GM04503 (cell line): ENCODE data around the gene ABHD3.
"Not testable (repeated sequence)": the region's sequence is repeated elsewhere in the genome, so short reads cannot be mapped to it uniquely, and the experiment has no call there.

Source experiments
- DNase-seq: peaks from one replicate; pipeline ENCODE4 v3.0.0-alpha.2; 2012; ENCODE audit warnings: low read depth

Gene ABHD3

DNA sequence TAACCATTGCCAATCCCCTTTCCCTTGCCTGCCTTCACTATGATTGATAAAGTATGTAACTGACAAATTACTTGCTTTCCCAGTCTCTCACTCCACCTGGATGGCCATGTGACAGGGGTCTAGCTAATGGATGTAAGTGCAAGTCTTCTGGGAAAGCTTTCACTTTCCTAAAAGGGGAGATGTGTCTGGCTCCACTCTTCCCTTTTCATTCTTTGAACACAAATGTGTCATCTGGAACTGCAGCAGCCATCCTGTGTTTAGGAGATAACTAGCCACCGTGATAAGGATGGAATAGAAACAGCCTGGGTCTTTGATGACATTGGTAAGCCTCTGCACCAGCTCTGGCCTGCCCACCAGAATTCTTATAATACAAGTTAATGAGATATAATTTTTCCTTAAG lies 54.3 kb downstream of the ABHD3 start:
- no peak for DNase-seq

DNA sequence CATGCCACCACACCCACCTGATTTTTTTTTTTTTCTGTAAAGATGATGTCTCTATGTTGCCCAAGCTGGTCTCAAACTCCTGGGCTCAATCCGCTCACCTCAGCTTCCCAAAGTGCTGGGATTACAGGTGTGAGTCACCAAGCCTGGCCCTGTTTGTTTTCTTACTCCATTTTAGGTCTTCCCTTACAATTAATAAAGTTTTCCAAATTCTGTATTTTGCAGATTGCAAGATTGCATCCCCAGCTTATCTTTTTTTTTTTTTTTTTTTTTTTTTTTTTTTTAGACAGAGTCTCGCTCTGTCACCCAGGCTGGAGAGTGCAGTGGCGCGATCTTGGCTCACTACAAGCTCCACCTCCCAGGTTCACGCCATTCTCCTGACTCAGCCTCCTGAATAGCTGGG lies 64.2 kb downstream of the ABHD3 start:
- not testable (repeated sequence) for DNase-seq

DNA sequence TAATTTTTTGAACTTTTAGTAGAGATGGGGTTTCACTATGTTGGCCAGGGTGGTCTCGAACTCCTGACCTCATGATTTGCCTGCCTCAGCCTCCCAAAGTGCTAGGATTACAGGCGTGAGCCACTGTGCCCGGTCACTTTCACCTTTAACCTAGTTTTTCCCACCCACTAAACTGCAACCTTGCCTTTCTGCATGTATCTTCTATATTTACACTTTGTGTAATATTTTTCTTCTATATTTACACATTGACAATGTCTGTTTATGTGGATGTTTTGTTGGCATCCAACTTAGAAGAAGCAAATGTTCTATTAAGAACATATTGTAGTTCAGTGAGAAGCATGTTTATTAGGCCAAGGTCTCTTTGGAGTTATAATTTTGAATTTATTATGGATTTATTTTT lies 65.8 kb downstream of the ABHD3 start:
- no peak for DNase-seq

DNA sequence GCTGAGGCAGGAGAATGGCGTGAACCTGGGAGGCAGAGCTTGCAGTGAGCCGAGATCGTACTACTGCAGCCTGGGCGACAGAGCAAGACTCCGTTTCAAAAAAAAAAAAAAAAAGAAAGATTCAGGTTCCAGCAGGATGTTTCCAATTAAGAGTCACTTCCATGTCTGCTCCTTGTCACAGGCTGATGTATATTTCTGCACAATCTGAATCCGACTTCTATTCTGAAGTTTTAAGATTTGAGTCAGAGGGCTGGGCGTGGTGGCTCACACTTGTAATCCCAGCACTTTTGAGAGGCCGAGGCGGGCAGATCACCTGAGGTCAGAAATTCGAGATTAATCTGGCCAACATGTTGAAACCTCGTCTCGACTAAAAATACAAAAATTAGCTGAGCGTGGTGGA lies 67.8 kb downstream of the ABHD3 start:
- DNase-seq, result no peak

DNA sequence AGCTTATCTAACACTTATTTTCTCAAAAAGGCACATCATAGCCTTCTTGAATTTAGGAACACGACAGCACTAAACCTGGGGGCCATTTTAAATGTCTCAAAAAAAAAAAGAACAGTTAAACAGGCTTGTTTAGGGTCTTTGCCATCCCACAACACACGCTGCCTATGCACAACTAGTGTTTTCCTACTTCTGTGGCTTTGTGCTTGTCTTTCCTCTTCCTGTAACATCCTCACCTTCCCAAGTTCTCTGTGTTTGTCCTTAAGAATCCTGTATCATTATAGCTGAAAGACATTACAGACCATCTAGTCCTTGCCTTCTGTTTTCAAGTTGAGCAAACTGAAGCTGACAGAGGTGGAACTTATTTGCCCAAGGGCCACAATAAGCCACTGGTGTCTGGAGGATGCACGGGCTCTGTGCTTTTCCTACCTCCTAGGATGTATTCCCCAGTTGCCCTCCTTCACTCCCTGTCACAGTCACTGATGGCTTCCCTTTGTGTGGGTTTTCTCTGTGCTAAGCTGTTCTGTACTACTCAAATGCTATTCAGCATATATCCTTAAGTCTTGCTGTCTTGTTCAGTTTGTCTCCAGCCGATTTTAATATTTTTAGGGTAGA lies 69.9 kb downstream of the ABHD3 start:
- no peak for DNase-seq

DNA sequence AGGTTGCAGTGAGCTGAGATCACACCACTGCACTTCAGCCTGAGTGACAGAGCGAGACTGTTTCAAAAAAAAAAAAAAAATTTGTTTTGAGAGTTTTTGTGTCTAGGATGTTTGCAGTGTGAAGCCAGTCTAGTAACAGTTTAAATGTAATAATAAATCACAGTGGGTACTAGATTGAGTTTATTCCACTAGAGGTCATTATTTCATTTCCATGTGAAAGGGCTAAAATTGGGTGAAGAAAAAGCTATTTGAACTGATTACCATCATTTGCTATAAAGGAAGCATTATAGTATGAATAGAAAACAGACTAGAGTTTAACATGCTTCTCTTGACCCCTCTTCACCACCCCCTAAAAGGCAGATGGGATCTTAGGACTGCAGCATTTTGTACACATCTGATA lies 72.2 kb downstream of the ABHD3 start:
- DNase-seq, result no peak

DNA sequence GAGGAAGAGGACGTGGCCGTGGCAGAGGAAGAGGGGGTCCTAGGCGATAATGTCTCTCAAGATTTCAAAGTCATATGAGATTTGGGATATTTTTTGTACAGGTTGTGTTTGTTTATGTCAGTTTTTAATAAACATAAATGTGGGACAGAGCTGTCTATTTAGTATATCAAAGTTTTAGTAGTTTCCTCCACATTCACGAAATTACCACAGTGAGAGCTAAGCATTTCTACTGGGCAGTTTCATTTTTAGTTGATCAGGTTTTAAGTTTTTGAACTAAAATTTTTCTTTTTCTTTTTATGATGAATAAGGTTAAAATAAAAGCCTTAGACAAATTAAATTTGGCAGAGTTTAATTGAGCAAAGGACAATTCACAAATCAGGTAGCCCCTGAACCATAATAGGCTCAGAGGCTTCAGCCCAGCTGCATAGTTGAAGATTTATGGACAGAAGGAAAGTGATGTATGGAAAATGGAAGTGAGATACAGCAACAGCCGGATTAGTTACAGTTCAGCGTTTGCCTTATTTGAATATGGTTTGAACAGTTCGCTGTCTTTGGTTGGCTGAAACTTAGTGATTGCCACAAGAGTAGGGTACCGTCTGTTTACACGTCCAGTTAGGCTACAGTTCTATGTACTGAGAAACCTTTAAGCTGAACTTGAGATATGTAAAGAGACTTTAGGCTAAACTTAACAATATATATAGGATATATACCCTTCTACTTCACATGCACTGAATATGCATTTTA lies 75.3 kb downstream of the ABHD3 start:
- no peak for DNase-seq

DNA sequence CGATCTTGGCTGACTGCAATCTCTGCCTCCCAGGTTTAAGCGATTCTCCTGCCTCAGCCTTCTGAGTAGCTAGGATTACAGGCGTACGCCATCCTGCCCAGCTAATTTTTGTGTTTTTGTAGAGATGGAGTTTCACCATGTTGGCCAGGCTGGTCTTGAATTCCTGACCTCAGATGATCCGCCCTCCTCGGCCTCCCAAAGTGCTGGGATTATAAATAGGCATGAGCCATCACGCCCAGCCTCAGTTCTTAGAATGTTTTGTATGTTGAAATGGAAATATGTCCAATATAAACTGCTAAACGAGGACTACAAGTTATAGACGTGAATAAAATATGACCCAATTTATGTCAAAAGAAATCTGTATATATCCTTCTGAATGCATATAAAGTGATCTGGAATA lies 82.9 kb downstream of the ABHD3 start:
- DNase-seq, result not testable (repeated sequence)

DNA sequence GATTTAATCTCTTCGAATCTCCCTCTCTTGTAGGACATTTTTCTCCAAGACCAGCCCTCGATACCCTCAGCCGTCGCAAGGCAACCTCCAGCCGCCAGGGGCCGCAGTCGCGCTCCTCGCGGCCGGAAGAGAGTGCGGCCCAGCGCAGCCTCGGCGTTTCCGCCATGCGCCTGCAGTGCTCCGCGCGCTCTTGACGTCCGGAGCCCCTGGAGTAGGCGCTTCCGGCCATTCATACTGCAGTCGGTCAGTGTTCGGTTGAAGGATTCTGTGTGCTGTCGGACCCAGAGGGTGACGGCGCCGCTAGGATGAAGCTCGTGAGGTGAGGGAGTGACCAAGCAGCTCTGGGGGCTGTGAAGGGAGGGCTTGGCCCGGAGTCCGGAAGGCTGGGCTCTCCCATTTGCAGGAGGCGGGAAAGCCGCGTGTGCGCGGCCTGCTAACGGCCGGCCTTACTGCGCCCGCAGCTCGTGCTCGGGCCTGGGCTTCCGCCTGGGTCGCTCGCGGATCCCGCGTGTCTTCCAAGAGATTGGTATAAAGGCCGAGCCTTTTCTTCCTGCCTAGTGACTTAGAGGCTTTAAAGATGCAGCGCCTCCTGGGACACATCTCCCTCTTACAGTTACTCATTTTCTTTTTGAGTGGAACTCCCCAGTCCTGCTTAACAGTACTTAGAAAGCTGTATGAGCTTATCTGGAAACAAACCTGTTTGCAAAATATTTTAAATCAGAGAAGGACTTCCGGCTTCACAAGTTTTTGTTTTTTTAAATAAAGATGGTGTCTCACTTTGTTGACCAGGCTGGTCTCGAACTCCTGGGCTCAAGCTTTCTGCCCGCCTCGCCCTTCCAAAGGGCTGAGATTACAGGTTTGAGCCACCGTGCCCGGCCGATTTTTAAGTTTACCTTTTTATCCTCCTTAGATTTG lies 92.2 kb downstream of the ABHD3 start, which contains the start of gene SNRPD1:
TSS of gene SNRPD1 (plus strand) at position 190 of the 915 bp plus-strand sequence. CDS start at position 306, 116 bp downstream.
- peak; percentile 55 for DNase-seq

DNA sequence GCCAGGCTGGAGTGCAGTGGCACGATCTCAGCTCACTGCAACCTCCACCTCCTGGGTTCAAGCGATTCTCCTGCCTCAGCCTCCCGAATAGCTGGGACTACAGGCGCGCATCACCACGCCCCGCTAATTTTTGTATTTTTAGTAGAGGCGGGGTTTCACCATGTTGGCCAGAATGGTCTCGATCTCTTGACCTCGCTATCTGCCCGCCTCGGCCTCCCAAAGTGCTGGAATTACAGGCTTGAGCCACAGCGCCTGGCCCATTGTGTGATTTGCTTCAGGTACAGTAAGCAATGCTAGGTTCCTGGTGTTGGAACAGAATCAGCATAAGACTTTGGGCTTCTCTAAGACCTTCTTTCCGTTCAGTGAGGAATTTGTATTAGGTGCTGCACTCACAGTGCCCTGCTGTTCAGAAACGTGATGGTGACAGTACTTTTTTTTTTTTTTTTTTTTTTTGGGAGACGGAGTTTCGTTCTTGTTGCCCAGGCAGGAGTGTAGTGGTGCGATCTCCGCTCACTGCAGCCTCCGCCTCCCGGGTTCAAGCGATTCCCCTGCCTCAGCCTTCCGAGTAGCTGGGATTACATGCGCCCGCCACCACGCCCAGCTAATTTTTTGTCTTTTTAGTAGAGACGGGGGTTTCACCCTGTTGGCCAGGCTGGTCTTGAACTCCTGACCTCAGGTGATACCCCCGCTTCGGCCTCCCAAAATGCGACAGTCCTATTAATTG lies 93.0 kb downstream of the ABHD3 start:
- not testable (repeated sequence) for DNase-seq

DNA sequence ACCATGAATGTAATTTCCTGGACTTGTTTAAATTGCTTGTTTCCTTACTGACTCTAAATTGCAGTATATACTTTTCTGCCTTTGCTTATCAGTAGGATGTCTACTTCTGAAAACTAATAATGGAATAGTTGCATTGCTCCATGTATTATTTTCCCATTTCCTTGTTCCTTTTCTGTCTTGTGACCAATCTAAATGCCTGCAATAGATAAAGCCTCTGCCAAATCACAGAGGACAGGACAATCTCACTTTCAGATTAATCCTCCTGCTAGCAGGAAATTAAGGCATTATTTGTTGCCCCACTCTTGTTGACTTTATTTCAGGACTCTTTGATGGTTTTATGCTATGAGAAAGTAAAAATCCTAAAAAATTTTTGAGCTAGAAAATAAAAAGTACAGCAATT lies 99.4 kb downstream of the ABHD3 start:
- no peak for DNase-seq

DNA sequence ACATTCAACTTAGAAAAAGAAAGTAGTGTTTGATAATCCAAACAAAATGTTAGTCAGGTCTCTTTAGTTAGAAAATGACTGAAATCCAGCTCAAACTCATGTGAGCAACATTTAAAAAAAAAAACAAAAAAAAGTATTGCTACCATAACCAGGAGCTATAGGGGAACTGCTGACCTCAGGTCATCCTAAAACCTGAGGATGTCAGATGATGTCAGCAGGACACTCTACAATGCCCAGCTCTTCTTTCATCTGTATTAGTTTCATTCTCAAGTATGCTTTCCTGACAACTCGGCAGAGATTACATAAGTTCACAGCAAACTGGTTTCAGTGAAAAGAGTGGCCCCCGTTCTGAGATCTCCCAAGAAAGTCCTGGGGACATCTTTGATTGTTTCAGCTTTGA lies 99.9 kb downstream of the ABHD3 start:
- no peak for DNase-seq

DNA sequence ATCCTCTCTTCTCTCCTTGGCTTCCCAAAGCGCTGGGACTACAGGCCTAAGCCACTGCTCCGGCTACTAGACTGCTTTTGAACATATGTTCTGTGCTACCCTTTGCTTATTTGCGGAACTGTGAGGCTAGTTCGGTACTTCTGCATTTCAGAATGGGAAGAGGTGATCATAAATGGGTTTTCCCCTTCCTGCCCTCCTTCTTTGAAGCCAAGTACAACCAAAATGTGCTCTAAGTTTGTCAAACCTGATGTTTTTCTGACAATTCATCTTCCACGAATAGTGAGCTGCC lies 102.3 kb downstream of the ABHD3 start:
- DNase-seq, result no peak
